Transverse colon (tissue), 4 donors: Measurements from ENCODE around the gene SIPA1L3. TPM values are rescaled to one million over a fixed set of nuclear protein-coding genes. Genes with fewer than 3 reads are reported as not detected.
A peak's percentile ranks its signal among the peaks of the same experiment; 100 is the strongest.

Source experiments
- DNase-seq: peaks from one replicate; pipeline ENCODE4 v3.0.0-alpha.2; 2019
- H3K27ac ChIP-seq, 4 donors: fragments of 200-600 bp; sonication (generic); 2 replicates each; pipeline ENCODE4 v1.5.1; 2016 to 2018; ENCODE audit warnings: inconsistent platforms in 4 of 4
- H3K27me3 ChIP-seq: fragments of 200-600 bp; sonication (generic); 2 replicates; pipeline ENCODE4 v1.5.1; 2017; ENCODE audit warnings: inconsistent platforms
- H3K36me3 ChIP-seq, 4 donors: fragments of 200-600 bp; sonication (generic); 2 replicates each; pipeline ENCODE4 v1.5.1; 2017 to 2019; ENCODE audit warnings: inconsistent platforms in 4 of 4
- H3K4me1 ChIP-seq, 4 donors: fragments of 200-600 bp; sonication (generic); 2 replicates each; pipeline ENCODE4 v1.5.1; 2017 to 2020; ENCODE audit warnings: inconsistent platforms in 4 of 4
- H3K4me3 ChIP-seq, 4 donors: fragments of 200-600 bp; sonication (generic); 1 replicate in 1 of 4; 2 replicates in 3 of 4; pipeline versions ENCODE4 v1.5.1 to v1.6.1; 2017 to 2019; ENCODE audit warnings: inconsistent platforms in 4 of 4
- H3K9me3 ChIP-seq, 2 donors: fragments of 200-600 bp; sonication (generic); 2 replicates each; pipeline ENCODE4 v1.5.1; 2017 to 2019; ENCODE audit warnings: inconsistent platforms in 2 of 2
- EP300 ChIP-seq: sonication (generic); formaldehyde crosslinking; IDR thresholded peaks from one replicate; pipeline ENCODE4 v1.6.1; 2017; ENCODE audit warnings: antibody characterized with exemption, low read depth
- POLR2A ChIP-seq: fragments of 450-650 bp; IDR thresholded peaks from one replicate; pipeline ENCODE4 v1.6.1; 2016; ENCODE audit warnings: antibody characterized with exemption, mild to moderate bottlenecking, moderate library complexity
- POLR2AphosphoS5 ChIP-seq, 3 donors: sonication (generic); formaldehyde crosslinking; IDR thresholded peaks; one replicate each; pipeline ENCODE4 v1.6.1; 2016; ENCODE audit warnings: antibody characterized with exemption in 3 of 3
- WGBS, 2 donors: methylation state at CpG; one replicate each; pipeline ENCODE4 v1.1.5; 2018; ENCODE audit warnings: low coverage in 1 of 2; 5-methylcytosine and 5-hydroxymethylcytosine counted together
- in situ Hi-C, 4 donors: fragments of 200-750 bp; cut with MboI; loops; one replicate each; pipeline versions ENCODE4 v1.15.0 to v1.15.1; 2017; ENCODE audit warnings: low sequenced_read_pairs in 3 of 4, low pct_ligation_motif_present in 1 of 4, low pct_unique_long_range_greater_than_20kb in 1 of 4
- intact Hi-C: fragments of 100-400 bp; cut with DNase I; formaldehyde crosslinking; loops from one replicate; pipeline ENCODE4 v1.15.1; 2023; ENCODE audit warnings: low total_unique reads
- total RNA-seq, 4 donors: library from RNA; depleted of rRNA; stranded (reverse); fragments of >200 nt; gene quantifications; one replicate each; pipeline ENCODE4 v1.1.0, GENCODE V29; 2016
- TF ChIP-seq, protein P1 (sequence below), 5 experiments: fragments of 200-600 bp in 3 of 5; fragments of 450-650 bp in 2 of 5; sonication (generic) in 3 of 5; IDR thresholded peaks; 1 replicate in 2 of 5; 2 replicates in 3 of 5; pipeline ENCODE4 v1.5.1; 2016 to 2017; ENCODE audit warnings: antibody characterized with exemption in 5 of 5, inconsistent platforms in 3 of 5, mild to moderate bottlenecking in 2 of 5, moderate library complexity in 1 of 5

SIPA1L3 gene
- total RNA-seq, 4 donors from 2014 or later: 191 to 284 (median 231) TPM

DNA sequence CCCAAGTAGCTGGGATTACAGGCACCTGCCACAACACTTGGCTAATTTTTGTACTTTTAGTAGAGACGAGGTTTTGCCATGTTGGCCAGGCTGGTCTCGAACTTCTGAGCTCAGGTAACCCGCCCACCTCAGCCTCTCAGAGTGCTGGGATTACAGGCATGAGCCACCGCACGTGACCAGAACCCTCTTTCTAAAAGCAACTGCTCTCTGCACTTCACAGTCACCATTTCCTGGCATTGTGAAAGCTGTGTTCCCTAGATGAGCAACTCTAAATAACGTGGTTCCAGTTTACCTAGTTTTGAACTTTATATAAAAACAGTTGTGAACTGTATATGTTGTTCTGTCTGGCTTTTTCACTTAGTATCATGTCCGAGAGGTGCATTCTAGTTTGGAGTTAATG lies 152.9 kb downstream of the SIPA1L3 start:
- intact Hi-C loops: loop anchor here (5.0 kb wide), 1 partner anchor 98 kb away; no protein-coding TSS in a partner anchor
- no peak for DNase-seq
- in situ Hi-C loops: no loop called here
- Histone ChIP-seq H3K9me3 (no peaks in the 10 kb centered on the region), H3K36me3 (no peaks in the 10 kb centered on the region), H3K4me3 (no peak overlapping the region), H3K4me1 (peaks cover 0 to 32% (median 12%) of the 10 kb centered on the region in 4 donors), H3K27ac (peak overlapping the region; percentile 17 to 77 (median 62)), H3K27me3 (no peaks in the 10 kb centered on the region)
- 57 to 79% methylated on average over 2 to 7 of the region's 7 CpGs for WGBS, 2 donors
- no peak for TF ChIP-seq EP300
- no peak for TF ChIP-seq POLR2A
- TF ChIP-seq, protein P1, sequence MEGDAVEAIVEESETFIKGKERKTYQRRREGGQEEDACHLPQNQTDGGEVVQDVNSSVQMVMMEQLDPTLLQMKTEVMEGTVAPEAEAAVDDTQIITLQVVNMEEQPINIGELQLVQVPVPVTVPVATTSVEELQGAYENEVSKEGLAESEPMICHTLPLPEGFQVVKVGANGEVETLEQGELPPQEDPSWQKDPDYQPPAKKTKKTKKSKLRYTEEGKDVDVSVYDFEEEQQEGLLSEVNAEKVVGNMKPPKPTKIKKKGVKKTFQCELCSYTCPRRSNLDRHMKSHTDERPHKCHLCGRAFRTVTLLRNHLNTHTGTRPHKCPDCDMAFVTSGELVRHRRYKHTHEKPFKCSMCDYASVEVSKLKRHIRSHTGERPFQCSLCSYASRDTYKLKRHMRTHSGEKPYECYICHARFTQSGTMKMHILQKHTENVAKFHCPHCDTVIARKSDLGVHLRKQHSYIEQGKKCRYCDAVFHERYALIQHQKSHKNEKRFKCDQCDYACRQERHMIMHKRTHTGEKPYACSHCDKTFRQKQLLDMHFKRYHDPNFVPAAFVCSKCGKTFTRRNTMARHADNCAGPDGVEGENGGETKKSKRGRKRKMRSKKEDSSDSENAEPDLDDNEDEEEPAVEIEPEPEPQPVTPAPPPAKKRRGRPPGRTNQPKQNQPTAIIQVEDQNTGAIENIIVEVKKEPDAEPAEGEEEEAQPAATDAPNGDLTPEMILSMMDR (IDR thresholded peaks at IDR 0.05): no peak
- no peak for TF ChIP-seq POLR2AphosphoS5 (IDR thresholded peaks at IDR 0.05)

DNA sequence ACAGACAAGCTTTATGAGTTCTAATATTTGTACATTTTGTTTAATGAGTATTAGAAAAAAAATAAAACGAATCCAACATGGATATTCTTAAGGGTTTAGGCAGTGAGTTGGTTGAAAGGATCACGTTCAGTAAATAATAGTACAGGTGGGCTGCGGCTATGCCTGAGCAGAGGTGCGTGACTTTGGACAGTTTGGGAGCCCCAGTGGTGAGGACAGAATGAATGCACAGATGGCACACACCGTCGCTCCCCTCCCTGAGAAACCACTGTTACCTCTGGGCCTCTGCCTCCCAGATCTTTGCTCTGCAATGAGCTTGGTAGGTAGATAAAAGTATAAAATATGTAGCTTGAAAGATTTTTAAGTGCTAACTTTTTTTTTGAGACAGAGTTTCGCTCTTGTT lies 153.3 kb downstream of the SIPA1L3 start:
- Histone ChIP-seq H3K27me3 (no peaks in the 10 kb centered on the region), H3K9me3 (no peaks in the 10 kb centered on the region), H3K4me3 (no peak overlapping the region), H3K4me1 (peaks cover 0 to 32% (median 12%) of the 10 kb centered on the region in 4 donors), H3K36me3 (no peaks in the 10 kb centered on the region), H3K27ac (peak overlapping the region in 1 of 4 donors; percentile 68)
- DNase-seq: no peak
- in situ Hi-C loops: no loop called here
- TF ChIP-seq, protein P1 (IDR thresholded peaks at IDR 0.05): no peak
- TF ChIP-seq EP300: no peak
- TF ChIP-seq POLR2A: no peak
- TF ChIP-seq POLR2AphosphoS5 (IDR thresholded peaks at IDR 0.05): no peak
- WGBS, 2 donors: 84% methylated on average over 6 to 7 of the region's 7 CpGs
- intact Hi-C loops: loop anchor here (5.0 kb wide), 1 partner anchor 98 kb away; no protein-coding TSS in a partner anchor

DNA sequence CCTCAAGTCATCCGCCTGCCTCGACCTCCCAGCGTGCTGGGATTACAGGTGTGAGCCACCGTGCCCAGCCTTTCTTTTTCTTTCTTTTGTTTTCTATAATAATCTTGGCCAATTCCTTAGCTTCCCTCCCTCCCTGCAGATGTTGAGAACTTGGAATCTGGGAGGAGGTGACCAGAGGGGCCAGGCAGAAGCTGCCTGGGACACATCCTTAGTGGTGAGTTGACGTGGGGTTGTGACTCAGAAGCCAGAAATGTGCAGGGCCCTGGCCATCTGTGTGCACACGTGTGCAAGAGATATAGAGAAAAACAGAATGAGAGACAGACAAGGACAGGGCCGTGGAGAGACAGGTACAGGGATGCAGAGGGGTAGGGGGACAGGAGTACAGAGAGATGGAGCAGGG lies 154.3 kb downstream of the SIPA1L3 start:
- Histone ChIP-seq H3K4me3 (no peak overlapping the region), H3K4me1 (peaks cover 0 to 32% (median 12%) of the 10 kb centered on the region in 4 donors), H3K9me3 (no peaks in the 10 kb centered on the region), H3K27ac (no peak overlapping the region), H3K36me3 (no peaks in the 10 kb centered on the region), H3K27me3 (no peaks in the 10 kb centered on the region)
- TF ChIP-seq, protein P1 (IDR thresholded peaks at IDR 0.05): no peak
- no peak for TF ChIP-seq POLR2AphosphoS5 (IDR thresholded peaks at IDR 0.05)
- TF ChIP-seq POLR2A: no peak
- TF ChIP-seq EP300: no peak
- intact Hi-C loops (loop anchor here (5.0 kb wide), 1 partner anchor 99 kb away; no protein-coding TSS in a partner anchor), in situ Hi-C loops (no loop called here)
- WGBS, 2 donors: 87 to 92% methylated on average over 2 to 7 of the region's 7 CpGs
- no peak for DNase-seq

DNA sequence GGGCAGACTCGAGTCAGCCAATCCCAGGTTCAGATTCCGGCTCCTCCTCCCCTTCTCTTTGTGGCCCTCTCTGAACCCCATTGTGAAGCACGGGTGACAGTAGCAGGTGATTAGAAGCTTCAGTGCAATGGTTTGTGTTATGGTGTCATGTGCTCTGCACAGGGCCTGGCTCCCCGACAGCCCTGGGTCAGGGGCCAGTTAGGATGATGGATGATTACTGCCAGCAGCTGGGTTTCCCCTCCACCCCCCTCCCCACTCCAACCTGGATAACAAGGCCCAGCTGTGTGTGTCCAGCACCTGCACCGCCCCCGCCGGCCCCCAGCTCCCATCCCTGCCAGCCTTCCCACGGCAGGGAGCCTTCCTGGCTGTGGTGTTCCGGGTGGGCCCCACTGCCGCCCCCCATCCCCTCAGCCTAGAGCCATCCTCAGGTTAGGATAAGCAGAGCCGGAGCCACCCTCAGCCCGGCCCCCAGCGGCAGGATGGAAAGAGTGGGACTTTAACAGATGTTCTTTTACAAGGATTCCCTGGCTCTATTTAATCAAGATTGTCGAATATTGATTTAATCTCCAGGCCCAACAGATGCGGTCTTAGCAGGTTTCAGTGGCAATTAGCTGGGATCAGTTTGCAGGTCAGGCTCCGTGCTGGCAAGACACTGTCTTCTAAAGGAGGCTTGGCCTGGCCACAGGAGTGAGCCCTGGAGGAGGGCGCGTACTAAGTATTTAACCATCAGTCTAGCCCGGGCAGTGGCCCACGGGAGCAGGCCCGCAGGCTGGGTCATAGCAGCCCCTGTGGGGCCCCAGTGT lies 156.2 kb downstream of the SIPA1L3 start:
- TF ChIP-seq, protein P1 (IDR thresholded peaks at IDR 0.05): no peak
- TF ChIP-seq POLR2AphosphoS5 (IDR thresholded peaks at IDR 0.05): no peak
- TF ChIP-seq EP300: no peak
- no peak for TF ChIP-seq POLR2A
- no peak for DNase-seq
- Histone ChIP-seq H3K27me3 (no peaks in the 10 kb centered on the region), H3K36me3 (no peaks in the 10 kb centered on the region), H3K9me3 (no peaks in the 10 kb centered on the region), H3K4me1 (peaks cover 0 to 22% (median 8%) of the 10 kb centered on the region in 4 donors), H3K4me3 (no peak overlapping the region), H3K27ac (peak overlapping the region in 2 of 4 donors; percentile 17 to 44)
- in situ Hi-C loops (no loop called here), intact Hi-C loops (loop anchor here (5.0 kb wide), 1 partner anchor 101 kb away; no protein-coding TSS in a partner anchor)
- WGBS, 2 donors: 80 to 100% methylated on average over 1 to 21 of the region's 21 CpGs
